HG02759 (cell line): ENCODE results near the gene STMP1.

ENCODE experiments used
- ATAC-seq: cut with Tn5 transposase; IDR thresholded peaks from one replicate; pipeline ENCODE4 v1.9.1; 2021; ENCODE audit warnings: mild to moderate bottlenecking, moderate library complexity; ENCODE audit not compliant: unreplicated experiment

Gene STMP1

DNA sequence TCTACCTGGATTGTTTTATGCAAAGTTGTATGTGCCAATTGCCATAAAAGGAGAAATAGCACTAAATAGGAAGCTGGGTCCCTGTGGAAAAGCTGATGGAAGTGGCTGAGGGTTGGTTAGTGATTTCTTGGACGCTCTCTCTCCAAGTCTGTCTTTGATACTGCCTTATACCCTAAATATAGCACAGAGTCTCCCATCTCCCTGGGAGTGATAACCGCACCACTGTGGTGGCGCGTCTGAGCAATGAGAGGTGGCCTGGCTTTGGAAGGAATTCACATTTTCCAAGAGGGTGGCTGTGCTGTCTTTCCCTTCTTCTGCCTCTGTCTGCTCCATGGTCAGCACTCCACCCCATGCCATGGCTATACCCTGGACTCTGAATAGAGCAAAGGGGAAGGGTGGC is 31.2 kb downstream of the STMP1 start:
- no peak for ATAC-seq

DNA sequence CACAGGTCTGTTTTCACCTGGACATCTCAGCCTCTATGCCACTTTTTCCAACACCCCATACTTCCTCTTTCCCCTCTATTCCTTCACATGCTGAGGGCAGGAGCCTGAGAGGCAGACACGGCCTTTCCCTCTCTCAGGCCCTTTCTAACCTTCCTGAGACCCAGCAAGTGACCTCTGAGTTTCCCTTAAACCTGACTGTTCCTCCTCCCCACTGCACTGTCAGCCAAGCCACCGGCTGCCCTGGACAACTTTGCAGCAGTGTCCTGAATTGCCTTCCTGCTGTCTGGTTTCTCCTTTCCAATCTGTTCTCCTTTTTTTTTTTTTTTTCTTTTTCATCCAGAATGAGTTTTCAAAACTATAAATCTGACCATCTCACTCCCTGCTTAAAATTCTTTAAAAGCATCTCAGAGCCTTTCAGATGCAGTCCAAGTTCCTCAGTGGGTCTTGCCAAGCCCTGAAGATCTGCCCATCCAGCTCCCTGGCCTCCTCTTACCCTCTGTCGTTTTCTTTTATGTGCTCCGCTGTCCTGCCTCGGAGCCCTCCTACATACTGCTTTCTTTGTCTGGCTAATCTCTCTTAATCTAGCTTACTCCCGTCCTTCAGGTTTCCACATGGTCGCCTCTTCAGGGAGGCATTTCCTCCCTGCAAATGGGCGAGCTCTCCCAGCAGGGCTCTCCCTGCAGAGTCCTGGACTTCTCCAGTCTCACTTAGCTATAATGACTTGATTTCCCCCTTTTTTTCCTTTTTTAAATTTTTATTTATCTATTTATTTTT is 35.1 kb downstream of the STMP1 start:
- no peak for ATAC-seq

DNA sequence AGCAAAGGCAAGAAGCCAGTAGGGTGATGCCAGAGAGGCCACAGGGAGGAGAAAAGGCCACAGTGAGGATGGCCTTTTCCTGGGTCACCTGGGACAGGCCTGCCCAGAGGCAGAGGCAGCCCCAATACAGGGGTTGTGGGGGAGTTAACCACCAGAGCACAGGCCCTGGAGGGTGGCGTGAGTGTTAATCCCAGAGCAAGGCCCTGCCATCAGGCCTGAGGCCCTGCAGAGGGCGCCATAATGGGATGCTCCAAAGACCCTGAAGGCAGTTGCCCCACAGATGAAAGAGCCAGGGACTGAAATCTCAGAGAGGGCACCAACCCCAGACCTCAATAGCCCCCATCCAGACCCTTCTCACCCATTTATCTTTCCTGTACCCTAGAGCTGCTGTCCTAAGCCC is 41.8 kb downstream of the STMP1 start:
- no peak for ATAC-seq

DNA sequence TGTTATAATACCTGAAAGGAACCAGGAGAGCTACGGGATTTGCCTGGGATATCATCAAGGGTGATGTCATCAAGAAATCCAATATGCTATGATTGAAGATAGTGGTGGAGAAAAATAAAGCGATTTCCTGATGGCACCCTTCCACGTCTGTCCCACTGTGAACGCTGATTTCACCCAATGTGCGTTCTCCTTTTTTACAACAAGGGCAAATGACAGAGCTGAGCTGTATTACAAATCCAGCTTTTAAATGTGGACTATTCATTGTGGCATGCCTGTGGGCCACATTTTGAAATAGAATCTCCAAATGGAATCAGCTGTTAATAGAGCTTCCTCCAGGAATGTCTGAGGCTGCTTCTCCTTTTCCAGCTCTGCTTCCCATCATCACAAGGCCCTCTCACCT is 42.4 kb downstream of the STMP1 start:
- no peak for ATAC-seq

DNA sequence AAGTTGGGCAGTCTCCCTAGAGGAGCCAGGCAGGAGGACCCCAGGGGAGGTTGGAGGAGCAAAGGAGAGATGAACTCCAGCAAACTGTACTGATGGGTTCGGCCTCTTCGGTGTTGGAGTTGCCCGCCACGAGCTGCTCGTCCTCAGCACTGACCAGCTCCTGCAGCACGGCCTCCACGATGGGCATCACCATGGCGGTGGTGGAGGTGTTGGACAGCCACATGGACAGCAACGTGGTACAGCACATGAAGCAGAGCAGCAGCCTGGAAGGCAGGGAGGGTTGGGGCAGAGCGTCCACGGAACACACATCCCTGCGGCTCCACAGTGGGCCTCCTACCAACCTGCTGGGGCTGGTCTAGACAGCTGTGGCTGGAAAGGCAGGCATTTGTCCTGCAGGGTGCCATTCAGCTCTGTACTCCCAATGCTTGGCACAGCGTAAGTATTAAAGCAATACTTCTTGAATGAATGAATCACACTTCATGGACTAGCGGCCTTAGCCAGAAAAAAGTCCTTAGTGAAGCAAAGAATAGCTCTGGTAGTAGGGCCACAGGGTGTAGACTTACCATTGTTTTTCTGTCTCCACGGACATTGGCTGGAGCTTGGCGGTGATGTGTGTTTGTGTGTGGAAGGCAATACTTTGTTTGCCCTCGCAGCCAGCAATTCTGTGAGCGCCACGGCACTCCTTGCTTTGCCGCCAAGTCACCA is 43.9 kb downstream of the STMP1 start:
- ATAC-seq: no peak

DNA sequence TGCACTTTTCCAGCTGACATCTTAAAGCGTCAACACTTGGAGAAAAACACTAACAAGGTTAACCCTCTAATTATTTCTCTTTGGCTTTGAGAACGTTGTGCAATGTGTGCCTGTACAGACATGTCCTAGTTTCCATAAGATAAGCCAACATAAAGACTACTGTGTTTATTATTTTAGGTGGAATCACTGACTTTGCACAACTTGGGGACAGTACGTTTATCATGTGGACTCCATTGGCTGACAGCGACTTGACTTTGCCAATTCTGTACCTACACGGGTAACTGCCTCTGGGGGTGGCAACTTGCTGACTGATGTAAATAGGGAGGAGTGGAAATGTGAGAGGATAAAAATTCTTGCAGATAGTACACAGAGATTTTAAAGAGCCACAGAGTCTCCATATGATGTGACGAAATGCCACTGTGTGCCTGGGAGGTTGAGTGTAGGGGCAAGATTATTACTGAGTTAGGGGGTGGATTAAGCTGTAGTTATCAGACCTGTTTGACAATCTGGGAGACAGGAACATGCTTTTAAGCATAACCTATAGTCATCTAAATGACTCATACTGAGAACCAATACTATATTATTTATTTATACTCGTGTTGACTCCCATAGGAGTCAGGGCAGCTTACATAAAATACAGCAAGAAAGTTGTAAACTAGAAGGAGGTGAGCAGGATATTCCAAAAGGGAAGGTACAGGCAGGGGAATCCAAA is 44.7 kb downstream of the STMP1 start:
- no peak for ATAC-seq

DNA sequence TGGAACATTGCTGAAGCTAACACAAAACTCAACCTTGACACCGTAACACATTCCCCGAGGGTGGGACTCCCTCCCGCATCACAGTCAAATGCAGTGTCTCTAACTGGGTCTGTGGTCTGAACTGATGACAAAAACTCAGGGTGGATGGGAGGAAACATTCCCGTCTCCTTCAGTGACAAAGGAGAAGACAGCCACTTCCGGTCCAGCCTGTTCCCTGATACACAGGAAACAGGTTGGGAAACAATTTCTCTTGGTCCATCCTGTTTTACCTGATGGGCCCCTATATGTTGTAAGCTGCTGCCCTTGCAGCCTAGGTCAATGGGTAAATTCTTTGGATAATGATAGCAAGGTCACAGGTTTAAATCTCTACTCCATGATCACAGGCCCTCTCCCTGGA is 45.3 kb downstream of the STMP1 start:
- ATAC-seq: no peak

DNA sequence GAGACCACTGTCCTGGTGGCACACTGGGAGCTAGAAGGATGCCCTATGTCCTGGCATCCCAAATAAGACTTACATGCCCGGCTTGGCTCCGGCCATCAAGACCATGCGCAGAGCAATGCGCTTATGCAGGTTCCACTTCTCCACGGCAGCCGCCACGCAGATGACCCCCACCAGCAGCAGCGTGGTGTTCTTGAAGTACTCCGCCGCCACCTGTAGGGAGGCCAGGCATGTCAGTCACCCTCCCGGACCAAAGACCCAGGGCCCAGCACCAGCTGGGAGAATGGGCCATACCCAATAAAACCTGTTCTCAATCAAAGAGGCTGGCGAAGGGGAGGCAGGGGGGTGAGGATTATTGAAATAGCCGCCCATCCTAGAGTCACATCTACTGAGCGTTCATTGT is 45.7 kb downstream of the STMP1 start:
- no peak for ATAC-seq

DNA sequence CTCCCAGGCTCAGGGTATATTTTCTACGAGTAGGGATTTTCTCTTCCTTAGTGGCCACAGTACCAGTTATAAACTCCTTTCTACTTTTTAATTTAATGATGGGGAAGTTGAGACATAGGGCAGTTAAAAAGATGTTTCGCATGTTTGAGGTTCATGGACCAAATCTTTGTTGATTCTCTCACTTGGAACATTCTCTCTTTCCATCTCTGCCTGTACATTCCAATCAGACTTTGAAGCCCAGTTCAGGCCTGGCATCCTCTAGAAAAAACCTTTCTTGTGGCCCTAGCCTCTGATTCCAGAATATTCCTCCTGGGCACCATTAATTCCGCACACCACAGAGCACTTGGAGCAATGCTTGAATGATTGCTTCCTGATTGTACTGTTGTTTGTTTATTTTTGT is 47.2 kb downstream of the STMP1 start:
- no peak for ATAC-seq

DNA sequence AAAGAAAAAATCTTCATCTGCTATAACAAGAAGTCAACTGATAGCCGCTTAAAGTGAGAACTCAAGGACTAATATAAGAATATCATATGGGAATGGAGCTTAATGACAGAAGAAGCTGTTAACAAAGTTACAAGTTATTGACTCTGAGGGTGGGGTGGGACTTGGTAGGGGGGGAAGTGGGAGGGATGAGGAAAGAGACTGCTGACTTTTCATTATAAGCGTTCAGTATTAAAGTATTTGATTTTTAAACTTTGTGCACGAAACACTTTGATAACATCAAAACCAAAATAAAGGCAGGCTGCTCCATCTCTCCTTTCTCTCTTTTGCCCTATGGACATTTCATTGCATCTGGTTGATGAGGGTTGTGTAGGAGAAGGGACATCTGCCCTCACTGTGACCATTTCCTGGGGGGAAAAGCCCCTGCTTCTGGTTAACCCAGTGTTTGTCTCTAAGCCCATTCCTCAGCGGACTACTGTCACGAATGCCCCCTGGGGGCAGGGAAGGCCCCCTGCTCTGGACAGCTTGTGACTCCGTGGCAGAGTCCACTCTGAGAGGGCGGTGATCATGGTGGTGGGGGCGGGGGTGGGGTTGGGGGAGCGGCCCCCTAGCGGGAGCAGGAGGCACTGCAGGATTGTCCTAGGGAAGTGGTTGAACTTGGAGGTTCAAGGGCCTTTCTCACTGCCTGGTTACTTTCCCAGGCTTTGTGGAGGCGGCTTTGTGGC is 48.3 kb downstream of the STMP1 start:
- ATAC-seq: peak; percentile 48

DNA sequence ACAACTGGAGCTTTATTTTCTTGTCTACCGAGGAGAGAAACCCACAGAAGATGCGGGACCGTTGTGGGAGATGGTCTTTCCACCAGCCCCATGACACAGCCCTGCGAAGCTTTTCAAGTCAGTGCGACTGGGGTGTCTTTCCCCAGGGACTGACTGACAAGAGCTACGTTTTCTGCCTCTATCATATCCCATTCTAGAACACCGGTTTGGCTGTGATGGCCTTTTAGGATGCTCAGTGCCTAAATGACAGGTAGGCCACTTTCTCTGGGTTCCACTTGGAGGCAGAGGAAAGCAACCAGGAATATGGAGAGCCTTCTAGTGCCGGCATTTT is 48.8 kb downstream of the STMP1 start:
- peak; percentile 11 for ATAC-seq

DNA sequence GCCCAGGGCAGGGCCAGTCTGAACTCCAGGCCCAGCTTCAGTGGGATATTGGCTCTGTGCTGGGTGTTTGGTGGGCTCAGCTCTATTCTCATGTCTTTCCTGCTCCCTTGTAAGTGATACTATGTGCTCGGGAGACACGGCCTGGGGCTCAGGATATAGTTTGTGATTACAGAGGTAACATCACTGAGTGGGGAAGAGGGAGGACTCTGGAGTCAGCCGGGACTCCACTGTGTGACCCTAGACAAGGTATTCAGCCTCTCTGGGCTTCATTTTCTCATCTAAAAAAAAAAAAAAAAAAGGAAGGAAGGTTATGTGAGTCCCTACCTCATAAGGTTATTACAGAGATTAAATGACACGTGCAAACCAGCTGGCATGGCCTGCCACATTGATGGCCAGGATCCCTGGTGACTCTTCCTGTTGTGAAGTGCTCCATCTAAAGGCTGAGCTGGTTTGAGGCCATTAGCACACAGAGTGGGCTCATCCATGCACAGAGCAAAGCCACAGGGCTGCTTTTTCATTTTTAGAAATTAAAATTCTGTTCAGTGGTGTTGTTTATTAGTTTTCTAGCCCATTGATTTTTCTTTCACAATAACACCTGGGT is 50.0 kb downstream of the STMP1 start:
- ATAC-seq: no peak

DNA sequence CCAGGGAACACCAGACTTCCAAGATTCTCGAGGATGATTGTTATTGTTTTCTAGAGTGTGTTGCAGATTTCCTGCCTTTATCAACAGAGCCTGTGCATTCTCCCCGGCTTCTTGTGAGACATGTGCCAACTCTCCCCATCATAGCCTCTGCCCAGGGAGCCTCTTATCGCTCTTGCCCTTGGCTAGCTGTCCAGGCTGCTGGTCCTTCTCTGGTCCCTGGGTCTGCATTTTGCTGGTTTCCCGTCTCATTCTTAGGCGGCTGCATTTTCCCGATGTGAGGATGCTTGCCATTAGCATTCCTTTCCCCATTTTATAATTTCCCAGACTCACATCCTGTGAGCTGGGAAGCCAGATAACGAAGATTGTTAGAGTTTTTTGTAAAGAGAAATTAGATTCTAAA is 50.5 kb downstream of the STMP1 start:
- no peak for ATAC-seq

DNA sequence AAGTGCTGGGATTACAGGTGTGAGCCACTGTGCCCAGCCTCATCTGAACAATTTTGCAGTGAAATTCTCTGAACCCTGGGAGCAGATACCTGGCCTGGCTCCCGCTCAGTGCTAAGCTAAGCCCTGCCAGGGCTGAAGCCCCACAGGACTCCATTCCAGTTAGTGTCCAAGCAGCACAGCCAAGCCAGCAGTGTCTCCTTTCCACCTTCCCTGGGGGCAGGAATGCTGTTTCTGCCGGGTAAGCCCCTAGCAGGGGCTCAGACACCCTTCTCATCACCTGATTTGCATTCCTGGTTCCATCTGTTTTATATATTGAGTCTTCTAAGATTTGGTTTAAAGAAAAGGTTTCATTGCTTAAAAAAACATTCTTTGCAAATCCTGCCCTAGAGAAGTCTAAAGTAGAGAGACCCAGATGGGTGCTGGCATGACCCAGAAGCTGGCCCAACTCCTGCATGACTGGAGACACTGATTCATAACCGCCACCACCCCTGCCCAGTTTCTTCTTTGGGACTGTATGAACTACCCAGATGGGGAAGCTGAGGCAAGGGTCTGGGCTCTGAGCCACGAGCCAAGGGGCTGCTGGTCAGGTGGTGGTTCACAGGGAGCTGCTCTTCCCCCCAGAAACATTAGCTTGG is 51.6 kb downstream of the STMP1 start:
- ATAC-seq: no peak

DNA sequence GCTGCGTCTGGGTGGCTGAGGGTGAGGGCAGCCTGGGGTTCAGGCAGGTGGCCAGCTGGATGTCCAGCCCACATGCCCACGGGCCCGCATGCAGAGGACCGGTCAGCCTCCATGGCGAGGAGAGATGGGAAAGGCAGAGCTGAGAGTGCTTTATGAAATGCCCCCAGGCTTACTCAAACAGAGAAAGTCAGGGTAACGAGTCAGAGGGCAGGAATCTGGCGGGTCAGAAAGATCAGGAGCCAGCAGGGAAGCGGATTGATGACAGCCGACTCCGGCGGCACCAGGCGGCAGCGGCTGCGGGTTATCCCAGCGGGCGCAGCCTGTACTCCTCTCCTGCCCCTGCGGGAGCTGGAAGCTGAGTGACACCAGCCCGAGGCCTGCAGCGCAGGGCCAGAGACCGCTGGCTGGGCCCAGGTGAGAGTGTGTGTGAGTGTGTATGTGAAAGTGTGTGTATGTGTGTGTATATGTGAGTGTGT is 52.3 kb downstream of the STMP1 start:
- ATAC-seq: no peak

DNA sequence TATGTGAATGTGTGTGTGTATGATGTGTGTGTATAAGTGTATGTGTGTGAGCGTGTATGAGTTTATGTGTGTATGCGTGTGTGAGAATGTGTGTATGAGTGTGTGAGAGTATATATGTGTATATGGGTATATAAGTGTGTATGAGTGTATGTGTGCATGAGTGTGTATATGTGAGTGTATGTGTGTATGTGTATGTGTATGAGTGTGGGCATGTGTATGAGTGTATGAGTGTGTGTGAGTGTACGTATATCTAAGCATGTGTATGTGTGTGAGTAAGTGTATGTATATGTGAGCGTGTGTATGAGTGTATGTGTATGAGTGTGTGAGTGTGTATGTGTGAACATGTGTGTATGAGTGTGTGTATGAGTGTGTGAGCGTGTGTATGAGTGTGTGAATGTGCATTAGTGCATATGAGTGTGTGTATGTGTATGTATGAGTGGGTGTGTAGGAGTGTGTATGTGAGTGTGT is 52.8 kb downstream of the STMP1 start:
- no peak for ATAC-seq

DNA sequence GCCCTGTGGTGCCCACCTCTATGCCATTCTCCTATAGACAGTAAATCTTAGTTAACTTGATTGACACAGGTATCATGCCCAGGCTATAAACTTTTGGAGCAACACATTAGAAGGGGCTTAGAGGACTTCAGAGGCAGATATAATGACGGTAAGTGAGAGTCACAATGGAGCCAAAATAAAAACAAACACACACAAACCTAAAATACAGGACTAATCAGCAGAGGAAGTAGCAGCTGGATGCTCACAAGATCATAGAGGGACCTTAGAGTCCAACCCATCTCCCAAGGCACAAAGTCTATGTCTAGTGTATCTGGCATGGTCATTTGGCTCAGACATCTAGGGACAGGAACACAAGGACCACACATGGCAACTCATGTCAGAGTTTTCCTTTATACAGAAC is 53.4 kb downstream of the STMP1 start:
- ATAC-seq: no peak

DNA sequence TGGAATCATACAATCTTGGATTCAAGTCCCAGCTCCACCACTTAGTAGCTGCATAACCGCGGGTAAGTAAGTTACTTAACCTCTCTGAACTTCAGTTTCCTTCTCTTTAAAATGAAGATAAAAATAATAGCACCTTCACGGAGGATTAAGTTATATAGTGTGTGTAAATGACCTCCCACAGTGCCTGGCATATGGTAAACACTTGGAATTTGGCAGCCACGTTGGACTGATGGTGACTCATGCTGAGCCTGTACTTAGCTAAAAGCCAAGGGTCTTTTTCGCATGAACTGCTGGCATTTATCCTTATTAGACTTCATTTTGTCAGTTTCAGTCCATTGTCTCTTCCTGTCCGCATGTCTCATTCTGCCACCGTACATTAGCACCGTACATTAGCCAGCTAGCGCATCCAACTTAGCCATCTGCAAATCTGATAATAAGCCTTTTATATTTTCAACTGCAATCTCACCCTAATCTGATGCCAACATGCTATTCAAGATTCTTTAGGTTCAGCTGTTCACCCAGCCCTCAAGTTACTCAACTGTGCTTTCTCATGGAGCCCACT is 54.4 kb downstream of the STMP1 start:
- no peak for ATAC-seq

DNA sequence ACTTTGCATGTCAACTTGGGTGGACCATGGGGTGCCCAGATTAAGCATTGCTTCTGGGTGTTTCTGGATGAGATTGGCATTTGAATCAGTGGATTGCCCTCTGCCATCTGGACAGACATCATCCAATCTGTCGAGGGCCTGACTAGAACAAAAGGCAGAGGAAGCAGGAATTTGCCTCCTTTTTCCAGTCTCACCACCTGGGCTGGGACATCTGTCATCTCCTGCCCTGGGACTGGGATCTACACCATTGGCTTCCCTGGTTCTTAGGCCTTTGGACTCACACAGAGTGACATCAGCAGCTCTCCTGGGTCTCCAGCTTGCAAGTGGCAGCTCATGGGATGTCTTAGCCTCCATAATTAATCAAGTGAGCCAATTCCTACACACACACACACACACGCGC is 55.4 kb downstream of the STMP1 start:
- no peak for ATAC-seq

DNA sequence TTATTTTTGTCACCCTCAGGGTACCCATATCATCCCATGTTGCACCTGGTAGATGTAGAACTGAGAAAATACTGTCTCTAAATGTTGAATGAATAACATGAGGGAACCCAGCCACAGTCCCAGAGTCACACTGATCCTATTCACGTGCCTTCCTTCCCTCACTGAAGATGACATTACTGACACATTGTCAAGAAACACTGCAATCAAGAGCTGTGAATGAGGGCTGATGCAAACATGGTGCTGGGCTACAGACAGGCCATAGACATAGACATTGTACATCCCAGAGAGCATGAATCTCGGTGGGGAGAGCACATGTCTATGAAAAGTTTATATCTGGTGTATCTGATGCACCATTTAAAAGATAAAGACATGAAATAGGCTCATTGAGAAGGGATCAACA is 55.9 kb downstream of the STMP1 start:
- no peak for ATAC-seq
